Measurements from ENCODE around the gene EGF. TPM values are rescaled to one million over a fixed set of nuclear protein-coding genes. Genes with fewer than 3 reads are reported as not detected.

The EGF gene
- total RNA-seq, 1 experiment from 2014 or later = 1.5 TPM

- Mint-ChIP-seq H3K9me3 (no peaks in the 10 kb centered on the region), H3K27me3 (ENCODE audit: low read depth) (no peaks in the 10 kb centered on the region), H3K4me3 (no peak overlapping the region), H3K27ac (no peak overlapping the region), H3K4me1 (peaks cover 11% of the 10 kb centered on the region in 2 experiments), H3K36me3 (ENCODE audit: insufficient read depth in 1 of 3, low read depth in 3 of 3) (no peaks in the 10 kb centered on the region)
- H3K79me1 ChIP-seq (ENCODE audit: insufficient read depth, low read depth, low read length, poor library complexity, severe bottlenecking) = no peaks in the 10 kb centered on the region
- H3K27me3 ChIP-seq (ENCODE audit: insufficient read depth, low read length) = no peaks in the 10 kb centered on the region
- no peak overlapping the region for H3K18ac ChIP-seq (ENCODE audit: insufficient read length, low read depth, low read length)
- no peak overlapping the region for H3K4ac ChIP-seq (ENCODE audit: low read depth, low read length)
- no peaks in the 10 kb centered on the region for H3K9me3 ChIP-seq (ENCODE audit: control insufficient read depth, low read depth, low read length)
- H2AFZ ChIP-seq (ENCODE audit: low read length) = no peak overlapping the region
- H2BK5ac ChIP-seq (ENCODE audit: insufficient read length, low read length) = no peak overlapping the region
- no peaks in the 10 kb centered on the region for H4K20me1 ChIP-seq (ENCODE audit: control insufficient read depth, insufficient read depth, insufficient read length)
- no peaks in the 10 kb centered on the region for H3K4me1 ChIP-seq (ENCODE audit: insufficient read depth, low read length)
- H2BK15ac ChIP-seq (ENCODE audit: low read depth, low read length) = no peak overlapping the region
- H4K8ac ChIP-seq (replicated peaks; ENCODE audit: insufficient read length, low read depth, low read length) = no peak overlapping the region
- no peak overlapping the region for H3K9ac ChIP-seq (ENCODE audit: extremely low read depth, insufficient read length, low read length)
- H2BK120ac ChIP-seq (ENCODE audit: low read depth, low read length, poor library complexity, severe bottlenecking) = no peak overlapping the region
- no CpG with 5 or more reads among the region's 4 CpGs for WGBS (ENCODE audit: extremely low coverage, insufficient read length, low lambda C conversion rate)
- H3K56ac ChIP-seq (ENCODE audit: insufficient read length, low read depth, low read length) = no peak overlapping the region
- no peak overlapping the region for H3K4me2 ChIP-seq (ENCODE audit: insufficient read depth, insufficient read length, low read length)
- no peaks in the 10 kb centered on the region for H3K79me2 ChIP-seq (ENCODE audit: insufficient read depth, low read length)
- H2BK20ac ChIP-seq (ENCODE audit: low read depth, low read length, poor library complexity, severe bottlenecking) = no peak overlapping the region
- H2AK5ac ChIP-seq (ENCODE audit: insufficient read length, low read length) = no peak overlapping the region
- H2BK12ac ChIP-seq (ENCODE audit: insufficient read length, low read depth, low read length) = no peak overlapping the region
- no peak overlapping the region for H3T11ph ChIP-seq (ENCODE audit: low read length)
- no peaks in the 10 kb centered on the region for H3K23me2 ChIP-seq (ENCODE audit: insufficient read length, low read depth, low read length, poor library complexity, severe bottlenecking)
- H4K5ac ChIP-seq (ENCODE audit: insufficient read length, low read depth, low read length) = no peak overlapping the region
- no peak overlapping the region for H3K27ac ChIP-seq (ENCODE audit: insufficient read length, low read depth, low read length)
- H3K14ac ChIP-seq (ENCODE audit: insufficient read depth, low read length) = no peak overlapping the region
- H4K91ac ChIP-seq (ENCODE audit: insufficient read length, low read depth, low read length) = no peak overlapping the region
- TF ChIP-seq CTCF (conservative IDR thresholded peaks at IDR 0.05) = no peak
- DNase-seq = no peak
- H3K23ac ChIP-seq (ENCODE audit: insufficient read length, low read depth, low read length) = no peak overlapping the region
Measured at GRCh38 chr4:109945056-109945455, 32.4 kb downstream of the EGF start.
